ENCODE results near the gene GRM8. TPM values are rescaled to one million over a fixed set of nuclear protein-coding genes. Genes with fewer than 3 reads are reported as not detected.

Gene GRM8
- total RNA-seq, 1 donor from 2014 or later: 3.3 TPM

DNA sequence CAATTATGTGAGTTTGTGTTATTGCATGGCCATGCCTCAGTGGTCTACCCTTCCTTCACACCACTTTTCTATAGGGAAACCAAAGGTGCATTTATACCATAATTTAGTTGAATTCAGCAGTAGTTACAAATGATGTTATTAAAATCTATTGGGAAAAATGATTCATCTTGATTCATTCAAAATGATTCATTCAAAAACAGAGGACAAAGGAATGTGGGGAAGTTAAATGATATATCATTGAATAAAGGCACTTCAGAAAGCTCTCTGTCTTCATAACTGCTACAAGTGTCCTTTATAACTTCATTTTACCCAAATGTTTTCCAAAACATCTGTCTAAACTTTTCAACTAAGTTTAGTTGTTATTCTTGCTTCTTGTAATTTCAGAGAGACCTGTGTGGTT is 722.9 kb downstream of the GRM8 start:
- no peak for DNase-seq (ENCODE audit: low spot score)

DNA sequence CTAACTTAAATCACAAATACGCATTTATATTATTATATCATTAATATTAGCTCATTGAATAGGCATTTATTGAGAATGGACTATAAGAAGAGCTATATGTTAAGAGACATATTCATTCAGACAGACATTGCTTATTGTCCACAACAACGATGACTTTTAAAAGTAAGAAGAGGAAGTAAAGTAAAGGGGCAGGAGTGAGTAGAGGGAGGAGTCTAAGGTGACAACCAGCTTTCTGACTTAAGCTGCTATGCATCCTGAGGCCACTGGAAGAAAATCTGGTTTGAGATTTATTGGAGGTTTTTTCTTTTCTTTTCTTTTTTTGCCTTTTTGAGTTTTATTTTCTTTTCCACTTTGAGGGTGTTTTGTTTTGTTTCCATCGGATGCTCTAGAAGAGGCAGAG is 723.5 kb downstream of the GRM8 start:
- DNase-seq (ENCODE audit: low spot score): no peak

DNA sequence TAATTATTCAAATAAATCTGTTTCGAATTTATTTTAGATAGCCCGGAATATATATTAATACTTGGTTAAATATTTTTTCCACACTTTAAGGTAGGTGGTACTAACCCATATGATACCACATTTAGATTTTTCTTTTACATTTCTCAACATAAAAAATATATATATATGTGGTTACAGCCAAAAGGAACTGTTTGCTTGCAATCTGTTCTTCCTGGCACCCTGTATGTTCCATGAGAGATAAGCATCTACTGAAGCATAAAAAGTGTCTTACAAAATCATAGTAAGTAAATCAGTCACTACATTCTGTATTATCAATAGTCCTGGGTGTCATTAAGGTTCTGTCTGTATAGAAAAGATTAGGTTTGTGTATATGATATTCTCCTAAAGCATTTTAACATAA is 726.8 kb downstream of the GRM8 start:
- no peak for DNase-seq (ENCODE audit: low spot score)

DNA sequence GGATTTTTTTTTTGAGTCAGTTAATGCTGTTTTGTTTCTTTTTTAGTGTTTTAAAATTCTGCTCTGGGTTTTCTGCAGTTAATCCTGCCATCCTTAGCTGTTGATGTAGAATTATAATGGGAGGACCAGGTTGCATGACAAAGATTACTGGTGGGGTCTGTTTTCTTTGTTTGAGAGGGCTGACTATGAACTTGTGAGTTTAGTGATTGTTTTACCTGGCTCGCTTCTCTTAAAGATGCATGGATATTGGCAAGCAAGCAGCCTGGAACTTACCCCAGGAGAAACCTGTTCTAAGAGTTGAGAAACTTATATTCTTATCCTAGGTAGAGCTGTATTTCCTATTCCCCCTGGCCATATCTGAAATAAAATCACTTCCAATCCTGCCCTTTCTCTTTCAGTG is 727.8 kb downstream of the GRM8 start:
- no peak for DNase-seq (ENCODE audit: low spot score)

DNA sequence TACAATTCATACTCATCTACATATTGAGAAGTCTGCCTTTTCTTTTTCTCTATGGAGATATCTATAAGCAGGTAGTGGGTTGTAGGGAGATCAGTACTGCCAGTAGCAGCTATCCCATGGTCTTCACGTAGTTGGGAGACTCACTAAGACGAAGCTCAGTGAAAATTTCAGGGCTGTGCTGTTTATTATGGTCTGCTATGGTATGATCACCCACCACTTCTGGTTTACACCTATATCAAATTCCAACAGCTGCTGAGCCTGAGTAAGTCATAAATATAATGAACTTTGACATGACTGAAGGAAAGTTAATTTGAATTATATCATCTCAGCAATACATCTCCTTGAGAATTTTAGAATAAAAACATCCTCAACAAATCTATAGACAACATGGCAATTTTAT is 741.7 kb downstream of the GRM8 start:
- no peak for DNase-seq (ENCODE audit: low spot score)

DNA sequence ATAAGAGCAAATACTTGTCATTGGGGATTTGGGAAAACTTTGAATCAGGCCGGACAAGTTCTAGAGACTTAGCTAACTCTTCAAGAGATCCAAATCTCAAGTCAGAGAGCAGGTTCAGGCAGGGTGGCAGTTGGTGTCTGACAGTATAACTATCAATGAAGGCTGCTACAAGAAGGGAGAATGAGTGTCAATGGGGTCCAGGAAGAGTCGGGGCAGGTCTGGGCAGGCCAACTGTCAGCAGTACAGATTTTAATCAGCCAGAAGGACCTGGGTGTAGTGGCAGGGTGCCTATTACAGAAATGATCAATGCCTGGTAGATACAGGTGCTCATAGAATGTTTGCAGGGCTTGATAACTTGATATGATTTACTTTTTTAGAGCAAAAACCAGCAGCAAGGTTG is 751.1 kb downstream of the GRM8 start:
- no peak for DNase-seq (ENCODE audit: low spot score)

DNA sequence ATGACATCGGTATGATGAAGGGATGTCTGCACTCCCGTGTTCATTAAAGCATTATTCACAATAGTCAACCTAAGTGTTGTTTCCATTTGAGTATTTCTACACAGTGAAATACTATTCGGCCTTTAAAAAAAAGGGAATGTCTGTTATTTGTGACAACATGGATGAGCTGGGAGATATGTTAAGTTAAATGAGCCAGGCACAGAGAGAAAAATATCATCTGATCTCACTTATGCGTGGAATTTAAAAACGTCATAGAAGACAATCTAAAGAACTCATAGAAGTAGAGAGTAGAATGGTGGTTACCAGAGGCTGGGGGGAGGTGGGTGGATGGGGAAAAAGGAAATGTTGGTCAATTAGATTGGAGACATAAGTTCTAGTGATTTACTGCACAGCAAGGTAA is 753.3 kb downstream of the GRM8 start:
- DNase-seq (ENCODE audit: low spot score): no peak

DNA sequence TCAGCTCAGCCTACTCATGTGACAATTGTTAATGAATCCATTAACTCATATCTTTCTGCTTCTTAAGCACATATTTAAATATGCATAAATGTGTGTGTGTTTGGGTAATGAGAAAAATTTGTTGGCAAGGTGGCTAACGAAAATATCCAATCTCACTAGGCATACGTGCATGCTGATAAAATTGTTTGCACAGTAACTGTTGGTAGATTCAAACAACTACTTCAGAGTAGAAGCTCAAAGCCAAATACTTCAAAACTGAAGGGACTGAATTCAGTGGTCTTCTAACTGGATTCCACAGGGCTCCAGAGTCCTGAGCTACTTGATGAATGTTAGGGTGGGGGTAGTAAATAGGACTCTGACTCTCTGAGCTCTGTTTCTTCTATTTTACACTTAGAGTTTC is 757.0 kb downstream of the GRM8 start:
- DNase-seq (ENCODE audit: low spot score): no peak

DNA sequence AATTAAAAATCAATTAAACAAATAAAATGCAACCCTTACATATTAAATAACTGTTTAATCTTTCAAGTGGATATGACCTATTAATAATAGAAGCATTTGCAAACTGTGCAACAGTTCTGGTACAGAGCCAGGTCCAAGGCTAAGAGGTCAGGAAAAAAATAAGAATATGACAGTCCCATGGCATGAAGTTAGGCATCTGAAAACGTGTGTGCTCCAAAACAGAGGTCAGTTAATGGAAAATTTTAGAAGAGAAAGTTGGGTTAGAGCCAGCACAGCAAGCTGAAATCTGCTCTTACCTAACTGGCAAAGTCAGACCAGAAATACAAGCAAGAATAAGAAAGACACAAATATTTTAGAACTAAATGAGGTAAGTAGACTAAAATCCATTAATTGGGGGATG is 757.7 kb downstream of the GRM8 start:
- DNase-seq (ENCODE audit: low spot score): no peak

DNA sequence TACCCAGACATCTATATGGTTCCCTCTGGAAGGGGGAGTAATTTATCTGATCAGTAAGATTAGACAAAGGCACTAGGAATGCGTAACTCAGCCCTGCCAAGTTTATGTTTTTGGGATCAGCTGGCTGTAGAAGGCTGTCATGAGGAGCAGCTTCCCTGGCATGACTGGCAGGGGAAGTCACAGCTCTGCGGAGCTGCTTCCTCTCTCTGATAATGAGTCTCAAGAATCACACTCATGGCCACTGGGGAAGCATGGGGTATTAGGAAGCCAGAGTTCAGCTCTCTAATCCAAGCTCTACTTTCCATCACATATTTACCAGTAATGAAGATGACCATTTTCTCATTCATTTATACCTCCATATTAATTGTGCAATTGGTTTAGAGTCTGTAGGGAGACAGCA is 758.9 kb downstream of the GRM8 start:
- DNase-seq (ENCODE audit: low spot score): no peak

DNA sequence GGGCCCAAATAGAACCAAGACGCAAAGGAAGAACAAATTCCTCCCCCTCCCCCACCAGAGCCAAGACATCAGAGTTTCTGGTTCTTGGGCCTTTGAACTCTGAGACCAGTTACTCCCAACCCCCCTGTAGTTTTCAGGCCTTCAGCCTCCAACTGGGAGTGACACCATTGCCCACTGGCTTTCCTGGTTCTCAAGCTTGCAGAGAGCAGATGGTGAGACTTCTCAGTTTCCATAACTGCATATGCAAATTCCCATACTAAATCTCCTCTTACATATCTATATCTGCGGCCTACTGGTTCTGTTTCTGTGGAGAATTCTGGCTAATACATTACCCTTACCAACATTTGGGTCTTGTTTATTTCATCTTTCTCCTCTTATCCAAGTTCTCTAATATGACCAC is 762.9 kb downstream of the GRM8 start:
- DNase-seq (ENCODE audit: low spot score): no peak

DNA sequence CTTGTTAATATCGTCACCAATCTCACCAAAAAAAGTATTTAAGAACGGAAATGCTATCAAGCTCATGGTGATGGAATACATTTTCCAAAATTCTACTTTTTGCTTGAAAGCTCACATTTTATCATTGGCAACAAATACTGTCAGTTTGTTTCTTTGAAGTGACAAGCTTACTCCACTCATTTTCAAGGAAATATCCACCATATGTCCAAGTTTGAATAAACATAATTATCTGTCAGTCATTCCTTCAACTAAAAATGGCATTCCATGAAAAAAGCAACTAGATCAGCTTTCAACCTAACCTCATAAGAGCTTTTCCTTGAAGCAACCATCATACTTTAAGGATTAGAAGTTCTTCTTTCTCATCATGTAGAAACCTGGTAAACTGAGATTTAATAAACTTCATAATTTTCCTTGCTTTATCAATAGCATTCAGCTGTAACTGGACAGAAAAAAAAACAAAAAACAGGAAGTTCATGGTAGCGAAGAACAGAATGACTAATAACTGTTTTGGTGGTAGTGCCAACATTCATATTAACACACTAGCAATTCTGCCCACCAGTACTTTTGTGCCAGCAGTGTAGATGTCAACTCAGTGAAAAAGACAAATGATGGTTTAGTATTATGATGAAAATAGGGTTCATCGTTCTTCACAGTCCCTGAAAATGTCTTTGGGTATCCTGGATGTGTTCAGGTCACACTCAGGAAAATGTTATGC is 764.9 kb downstream of the GRM8 start:
- no peak for DNase-seq (ENCODE audit: low spot score)

DNA sequence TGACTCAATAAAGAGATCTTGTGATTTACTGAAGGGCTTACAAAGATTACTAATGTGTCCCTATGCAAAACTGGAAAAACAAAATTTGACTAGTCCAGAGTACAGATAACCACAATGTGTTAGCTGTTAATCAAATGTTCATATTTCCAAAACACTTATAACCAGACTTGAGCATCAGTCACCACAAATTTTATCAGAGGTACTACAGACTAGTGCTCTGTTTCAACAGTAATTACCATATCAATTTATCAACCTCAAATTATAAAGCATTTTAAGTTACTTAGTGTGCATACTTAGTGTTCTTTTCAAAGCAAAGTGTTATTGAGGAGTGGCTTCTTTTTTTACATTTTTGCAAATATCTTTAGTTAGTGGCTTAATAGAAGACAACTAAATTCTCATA is 765.9 kb downstream of the GRM8 start:
- DNase-seq (ENCODE audit: low spot score): no peak

DNA sequence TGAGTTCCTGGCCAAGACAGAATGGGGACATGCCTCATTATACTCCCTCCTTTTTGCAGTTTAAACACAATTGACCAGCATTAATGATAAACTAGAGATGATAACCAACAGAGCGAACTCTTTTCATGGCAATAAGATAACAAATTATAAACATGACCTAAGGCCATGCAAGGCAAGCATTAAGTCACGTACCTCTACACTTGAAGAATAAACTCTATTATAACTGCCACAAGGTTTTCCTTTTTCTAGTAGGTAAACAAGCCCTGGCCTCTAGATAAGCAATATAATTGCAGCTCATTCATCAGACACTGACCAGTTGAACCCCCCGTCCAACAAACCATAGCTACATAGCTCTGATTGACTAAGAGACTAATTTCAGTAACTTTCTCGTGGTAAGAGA is 767.0 kb downstream of the GRM8 start:
- no peak for DNase-seq (ENCODE audit: low spot score)

DNA sequence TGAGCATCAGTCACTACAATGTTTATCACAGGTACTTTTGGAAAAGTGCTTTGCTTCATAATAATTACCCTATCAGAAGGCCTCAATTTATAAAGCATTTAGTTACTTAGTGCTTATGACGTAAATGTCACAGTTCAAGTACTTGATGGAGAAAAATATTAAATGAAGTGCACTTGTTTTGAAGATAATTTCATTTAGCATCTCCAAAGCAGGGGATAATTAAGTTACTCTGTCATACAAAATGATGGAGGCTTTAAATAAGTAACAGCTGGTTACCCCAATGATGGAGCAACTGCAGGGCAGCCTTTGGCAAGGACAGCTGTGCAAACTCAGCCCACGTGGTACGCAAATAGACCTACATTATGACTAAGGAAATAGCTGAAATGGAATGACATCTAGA is 768.8 kb downstream of the GRM8 start:
- no peak for DNase-seq (ENCODE audit: low spot score)

DNA sequence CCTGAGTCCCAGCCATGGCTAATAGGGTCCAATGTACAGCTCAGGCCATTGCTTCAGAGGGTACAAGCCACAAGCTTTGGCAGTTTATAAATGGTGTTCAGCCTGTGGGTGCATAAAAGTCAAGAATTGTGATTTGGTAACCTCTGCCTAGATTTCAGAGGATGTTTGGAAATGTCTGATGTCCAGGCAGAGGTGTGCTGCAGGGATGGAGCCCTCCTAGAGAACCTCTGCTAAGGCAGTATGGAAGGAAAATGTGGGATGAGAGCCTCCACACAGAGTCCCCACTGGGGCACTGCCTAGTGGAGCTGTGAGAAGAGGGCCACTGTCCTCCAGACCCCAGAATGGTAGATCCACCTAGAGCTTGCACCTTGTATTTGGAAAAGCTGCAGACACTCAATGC is 779.9 kb downstream of the GRM8 start:
- no peak for DNase-seq (ENCODE audit: low spot score)

DNA sequence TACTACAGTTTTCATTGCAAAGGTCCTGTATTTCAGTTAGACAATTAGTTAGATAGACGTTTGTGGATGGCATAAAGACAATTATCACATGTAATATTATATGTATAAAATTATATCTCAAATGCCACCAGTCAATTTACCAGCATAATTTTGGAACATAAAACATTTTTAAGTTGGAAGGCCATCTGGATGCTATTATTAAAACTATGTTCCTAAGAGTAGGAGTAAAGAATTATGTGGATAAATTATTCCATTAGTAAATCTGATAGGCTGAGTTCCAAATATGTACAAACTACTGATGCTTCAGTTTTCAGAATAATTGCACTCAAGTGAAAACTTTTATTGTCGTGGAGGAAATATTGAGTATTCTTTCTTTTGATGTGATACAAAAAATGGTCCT is 790.3 kb downstream of the GRM8 start:
- no peak for DNase-seq (ENCODE audit: low spot score)

DNA sequence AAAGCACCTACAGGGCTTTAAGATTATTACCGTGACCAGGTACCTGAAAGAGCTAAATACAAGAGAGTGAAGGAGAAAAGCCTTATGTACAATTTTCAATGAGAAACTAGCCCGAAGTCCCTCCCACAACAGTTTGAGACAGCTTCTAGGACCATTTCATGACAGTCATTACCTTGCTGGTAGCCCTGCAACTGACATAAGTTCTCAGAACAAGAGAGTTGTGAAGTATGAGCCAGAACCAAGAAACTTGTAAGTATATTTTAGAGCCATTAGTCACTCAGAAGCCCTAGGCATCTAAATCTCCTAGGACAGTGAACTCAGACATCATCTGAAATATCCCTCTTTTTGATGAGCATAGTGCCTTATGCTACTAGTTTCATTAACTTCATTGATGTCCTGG is 792.1 kb downstream of the GRM8 start:
- no peak for DNase-seq (ENCODE audit: low spot score)

DNA sequence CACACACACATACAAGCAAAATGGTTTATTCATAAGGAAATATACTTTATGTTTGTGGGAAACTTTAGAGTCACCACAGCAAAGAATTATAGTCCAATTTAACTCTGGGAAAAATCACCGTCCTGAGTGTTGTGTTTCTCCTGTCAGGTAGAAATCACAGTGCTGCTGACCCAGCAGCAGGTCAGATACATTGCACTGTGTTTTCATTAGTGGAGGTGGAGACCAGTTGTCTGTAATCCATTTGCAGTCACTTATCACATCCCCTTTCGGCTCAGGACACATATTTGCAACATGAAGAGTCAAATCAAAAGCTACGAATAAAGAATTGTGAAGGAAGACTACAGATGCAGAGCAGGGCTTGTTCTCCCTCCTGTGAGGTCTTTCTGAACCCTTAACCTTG is 799.6 kb downstream of the GRM8 start:
- no peak for DNase-seq (ENCODE audit: low spot score)

DNA sequence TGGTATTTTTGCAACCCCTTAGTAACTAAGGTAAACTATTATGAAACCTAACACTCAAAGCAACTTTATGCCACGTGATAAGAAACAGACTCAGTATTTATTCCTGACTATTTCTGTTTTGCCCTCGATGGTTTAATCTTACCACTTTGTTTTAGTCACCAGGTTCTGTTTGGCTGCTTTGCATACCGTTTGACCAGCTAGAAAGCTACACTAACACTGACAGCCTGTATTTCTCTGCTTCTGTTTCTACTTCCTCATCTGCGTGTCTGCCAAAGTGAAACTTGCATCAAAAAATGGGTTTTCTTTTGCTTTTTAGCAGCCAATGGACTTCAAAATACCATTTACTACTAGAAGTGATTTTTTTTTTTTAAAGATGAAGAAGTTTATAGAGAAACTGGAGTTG is 802.5 kb downstream of the GRM8 start:
- DNase-seq (ENCODE audit: low spot score): no peak

DNA sequence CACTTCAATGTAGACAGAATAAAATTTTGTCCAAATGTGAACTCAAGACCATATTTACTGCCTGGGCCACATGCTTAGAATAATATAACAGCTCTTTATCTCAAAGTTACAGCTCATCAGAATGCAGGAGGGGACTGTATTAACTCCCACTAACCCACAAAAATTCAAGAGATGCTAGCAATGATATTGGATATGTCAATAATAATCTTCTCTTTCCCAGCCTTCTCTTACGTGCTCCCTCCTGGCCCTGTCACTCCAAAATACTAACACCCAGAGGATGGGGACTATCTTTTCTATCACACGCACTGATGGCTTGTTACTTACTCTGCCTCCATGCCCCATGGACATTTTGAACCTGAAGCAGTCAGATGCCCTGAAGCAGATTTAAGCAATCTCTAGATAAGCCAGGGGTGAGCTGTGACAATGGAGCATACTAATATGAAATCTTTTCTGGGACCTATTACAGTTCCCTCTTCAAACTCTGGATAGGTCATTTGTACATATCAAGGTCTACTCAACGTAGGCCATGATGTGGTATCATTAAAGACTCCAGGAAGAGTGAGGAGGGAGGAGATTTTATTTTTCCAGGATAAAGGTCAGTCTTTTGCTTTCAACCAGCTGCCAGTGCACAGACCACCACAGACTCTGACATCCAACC is 803.0 kb downstream of the GRM8 start:
- no peak for DNase-seq (ENCODE audit: low spot score)

DNA sequence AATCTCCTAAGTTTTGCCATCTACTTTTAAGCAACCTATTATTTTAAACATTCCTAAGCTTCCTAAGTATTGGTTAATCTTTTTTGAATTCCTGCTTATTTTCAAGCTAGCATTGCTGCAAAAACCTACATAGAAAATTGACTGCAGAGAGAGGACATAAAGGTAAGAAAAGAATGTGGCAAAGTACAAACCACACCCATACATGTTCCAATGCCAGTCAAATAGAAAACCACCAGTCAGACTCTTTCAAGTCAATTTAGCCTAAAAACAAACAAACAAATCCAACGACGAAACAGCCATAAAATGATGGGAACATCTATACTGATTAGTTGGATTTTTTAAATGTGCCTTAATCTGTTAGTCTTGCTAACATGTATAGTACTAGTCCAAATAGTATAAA is 804.8 kb downstream of the GRM8 start:
- no peak for DNase-seq (ENCODE audit: low spot score)

DNA sequence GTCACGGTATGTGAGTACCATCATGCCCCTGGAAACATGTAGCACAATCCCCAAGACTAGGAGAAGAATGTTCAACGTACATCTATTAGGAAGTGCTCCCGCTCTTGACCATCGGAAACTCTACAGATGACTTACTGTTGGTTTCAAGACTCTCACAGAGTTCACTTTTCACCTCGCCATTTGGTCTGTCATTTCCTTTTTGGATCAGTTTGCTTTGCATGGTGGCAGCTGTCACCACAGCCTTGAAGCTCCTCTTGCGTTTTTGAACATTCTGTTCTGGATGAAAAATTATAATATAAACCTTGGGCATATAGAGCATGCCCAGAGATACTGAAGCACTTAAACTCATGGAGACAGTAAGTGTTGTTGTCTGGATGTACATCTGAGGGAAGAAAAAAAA is 806.8 kb downstream of the GRM8 start:
- DNase-seq (ENCODE audit: low spot score): no peak

DNA sequence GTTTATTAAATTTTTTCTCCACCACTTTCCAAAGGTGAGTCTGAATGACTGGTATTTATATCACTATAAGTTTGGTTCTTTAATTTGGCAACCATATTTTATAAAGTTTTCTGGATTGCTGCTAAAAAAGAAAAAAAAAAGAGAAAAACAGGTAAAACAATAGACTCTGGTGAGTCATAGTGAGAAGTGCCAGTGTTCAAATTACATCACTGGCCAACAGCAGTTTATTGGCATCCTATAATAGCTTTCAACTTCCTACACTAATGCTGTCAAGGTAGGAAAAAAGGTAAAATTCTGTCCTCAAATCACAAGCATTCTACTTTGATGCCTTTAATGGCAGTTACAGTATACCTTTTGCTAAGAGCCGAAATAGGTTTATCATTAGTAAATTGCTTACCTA is 808.8 kb downstream of the GRM8 start:
- DNase-seq (ENCODE audit: low spot score): no peak
